WERI-Rb-1 (cell line): Measurements from ENCODE around the gene LTBR.

Source experiments
- DNase-seq: peaks from one replicate; pipeline ENCODE4 v3.0.0-alpha.2; 2020
- H3K27ac ChIP-seq: fragments of 250-450 bp; sonication (Bioruptor Pico); 2 replicates; pipeline ENCODE4 v1.5.1; 2020; ENCODE audit warnings: mild to moderate bottlenecking, moderate library complexity
- H3K27me3 ChIP-seq: fragments of 250-450 bp; sonication (Bioruptor Pico); 2 replicates; pipeline ENCODE4 v1.5.1; 2021; ENCODE audit warnings: mild to moderate bottlenecking, low read depth, moderate library complexity; ENCODE audit not compliant: insufficient read depth, severe bottlenecking
- H3K36me3 ChIP-seq: fragments of 250-450 bp; sonication (Bioruptor Pico); 2 replicates; pipeline ENCODE4 v1.5.1; 2020; ENCODE audit warnings: mild to moderate bottlenecking, moderate library complexity
- H3K4me3 ChIP-seq: 2 replicates; pipeline ENCODE4 v1.5.1; 2011; ENCODE audit warnings: low read depth, mild to moderate bottlenecking, control low read depth, low read length
- H3K9me3 ChIP-seq: fragments of 250-450 bp; sonication (Bioruptor Pico); 2 replicates; pipeline ENCODE4 v1.5.1; 2021; ENCODE audit warnings: mild to moderate bottlenecking, moderate library complexity; ENCODE audit not compliant: severe bottlenecking
- CTCF ChIP-seq: IDR thresholded peaks from 2 replicates; pipeline ENCODE4 v1.5.1; 2011; ENCODE audit warnings: low read depth, mild to moderate bottlenecking, control low read depth, inconsistent platforms, low read length

The LTBR gene

GRCh38 chr12:6346235-6346832 lies 37.6 kb upstream of the LTBR start:
- no peak for TF ChIP-seq CTCF
- DNase-seq, result no peak
- H3K27ac ChIP-seq, result no peak overlapping the region

GRCh38 chr12:6346942-6347341 lies 37.0 kb upstream of the LTBR start:
- peaks cover 2% of the 10 kb centered on the region for H3K9me3 ChIP-seq
- no peak for DNase-seq

More at GRCh38 chr12:6346235-6346832, 37.6 kb upstream of the LTBR start:
- Histone ChIP-seq H3K27me3 (no peaks in the 10 kb centered on the region), H3K9me3 (peaks cover 2% of the 10 kb centered on the region), H3K4me3 (no peak overlapping the region), H3K36me3 (no peaks in the 10 kb centered on the region)

GRCh38 chr12:6347367-6348338 lies 36.3 kb upstream of the LTBR start:
- H3K36me3 ChIP-seq, result no peaks in the 10 kb centered on the region
- TF ChIP-seq CTCF, result no peak
- H3K27ac ChIP-seq, result no peak overlapping the region
- no peaks in the 10 kb centered on the region for H3K27me3 ChIP-seq
- no peak for DNase-seq
- no peak overlapping the region for H3K4me3 ChIP-seq
- H3K9me3 ChIP-seq, result peaks cover 2% of the 10 kb centered on the region

More at GRCh38 chr12:6346942-6347341, 37.0 kb upstream of the LTBR start:
- H3K27ac ChIP-seq, result no peak overlapping the region
- no peak overlapping the region for H3K4me3 ChIP-seq
- no peaks in the 10 kb centered on the region for H3K36me3 ChIP-seq
- no peak for TF ChIP-seq CTCF
- no peaks in the 10 kb centered on the region for H3K27me3 ChIP-seq

GRCh38 chr12:6351622-6352021 lies 32.3 kb upstream of the LTBR start:
- Histone ChIP-seq H3K27ac (no peak overlapping the region), H3K4me3 (no peak overlapping the region), H3K27me3 (no peaks in the 10 kb centered on the region), H3K9me3 (peaks cover 2% of the 10 kb centered on the region), H3K36me3 (no peaks in the 10 kb centered on the region)
- no peak for DNase-seq
- no peak for TF ChIP-seq CTCF

- DNase-seq, result peak; percentile 44
- no peaks in the 10 kb centered on the region for H3K36me3 ChIP-seq
- H3K4me3 ChIP-seq, result no peak overlapping the region
- peak overlapping the region; percentile 67 for H3K27ac ChIP-seq
- H3K27me3 ChIP-seq, result no peaks in the 10 kb centered on the region
- H3K9me3 ChIP-seq, result peaks cover 2% of the 10 kb centered on the region
- no peak for TF ChIP-seq CTCF
Measured at GRCh38 chr12:6352193-6353173, 31.5 kb upstream of the LTBR start.
